A549 (cell line): ENCODE data around the gene TMEM214.

Experiments used
- EP300 ChIP-seq, 2 experiments: fragments of >200 bp; sonication (Bioruptor Twin); formaldehyde crosslinking; IDR thresholded peaks; 2 replicates in 1 of 2; 3 replicates in 1 of 2; pipeline ENCODE4 v1.6.1; 2016 to 2017
- POLR2A ChIP-seq: IDR thresholded peaks from 2 replicates; pipeline ENCODE4 v1.6.1; 2012; ENCODE audit warnings: mild to moderate bottlenecking, low read length
- RAD21 ChIP-seq, 2 experiments: fragments of >200 bp in 1 of 2; sonication (Bioruptor Twin) in 1 of 2; formaldehyde crosslinking in 1 of 2; IDR thresholded peaks in 1 of 2; conservative IDR thresholded peaks in 1 of 2; 2 replicates in 1 of 2; 3 replicates in 1 of 2; pipeline ENCODE4 v1.6.1; 2012 to 2018; ENCODE audit warnings: inconsistent platforms in 1 of 2
- RCOR1 ChIP-seq: fragments of 150-350 bp; IDR thresholded peaks from 2 replicates; pipeline ENCODE4 v1.6.1; 2014; ENCODE audit warnings: antibody characterized with exemption, low read length, low read depth
- RNF2 ChIP-seq: fragments of 200-600 bp; sonication (generic); IDR thresholded peaks from 2 replicates; pipeline ENCODE4 v1.6.1; 2016; ENCODE audit warnings: low read depth, mild to moderate bottlenecking, antibody characterized with exemption, moderate library complexity, borderline replicate concordance
- SREBF2 ChIP-seq: fragments of 450-650 bp; IDR thresholded peaks from 2 replicates; pipeline ENCODE4 v1.6.1; 2014; ENCODE audit warnings: mild to moderate bottlenecking, moderate library complexity
- TF ChIP-seq, protein P1 (sequence below): fragments of >200 bp; sonication (Bioruptor Twin); formaldehyde crosslinking; IDR thresholded peaks from 3 replicates; pipeline ENCODE4 v1.5.1; 2016
- TF ChIP-seq, protein P2 (sequence below): fragments of 250-450 bp; sonication (Bioruptor Pico); IDR thresholded peaks from 2 replicates; pipeline ENCODE4 v1.5.0; 2021; ENCODE audit warnings: mild to moderate bottlenecking, moderate library complexity, borderline replicate concordance
- TF ChIP-seq, protein P3 (sequence below): fragments of 200-600 bp; sonication (generic); IDR thresholded peaks from 2 replicates; pipeline ENCODE4 v1.6.1; 2016; ENCODE audit warnings: antibody characterized with exemption, mild to moderate bottlenecking, moderate library complexity
- TF ChIP-seq, protein P4 (sequence below): IDR thresholded peaks from 2 replicates; pipeline ENCODE4 v1.6.1; 2012
- TF ChIP-seq, protein P5 (sequence below): fragments of 450-650 bp; IDR thresholded peaks from 2 replicates; pipeline ENCODE4 v1.6.1; 2014; ENCODE audit warnings: antibody characterized with exemption

DNA sequence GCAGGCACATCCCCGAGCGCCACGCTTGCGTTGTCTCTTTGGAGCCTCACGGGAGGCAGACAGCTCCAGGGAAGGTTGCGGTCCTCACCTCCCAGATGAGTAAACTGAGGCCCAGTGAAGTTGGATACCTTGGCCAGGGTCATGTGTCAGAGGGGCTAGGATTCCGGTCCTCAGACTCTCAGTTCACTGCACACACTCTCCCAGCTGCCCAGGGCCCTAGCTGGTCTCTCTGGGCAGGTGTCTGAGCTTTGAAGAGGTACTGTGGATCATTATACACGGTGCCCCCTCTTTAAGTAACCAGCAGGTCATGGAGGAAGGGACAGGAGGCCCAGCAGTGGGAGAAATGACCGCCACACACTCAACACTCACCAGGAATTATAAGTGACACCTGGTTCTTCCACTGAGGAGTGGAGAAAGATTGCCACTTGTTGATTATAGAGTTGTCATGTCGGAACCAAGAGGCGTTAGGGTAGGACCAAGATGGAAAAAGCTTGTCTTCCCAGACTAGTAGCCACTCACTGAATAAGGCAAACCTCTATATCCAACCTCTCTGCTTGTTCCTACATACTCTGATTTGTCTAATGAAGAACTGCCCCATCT lies 588 bp downstream of the TMEM214 start:
- TF ChIP-seq EP300 (IDR thresholded peaks at IDR 0.05) (no peak), POLR2A (no peak), RAD21 (conservative IDR thresholded peaks at IDR 0.05 in 1 of 2, IDR thresholded peaks at IDR 0.05 in 1 of 2) (no peak), SREBF2 (no peak), RCOR1 (no peak), RNF2 (no peak)
- TF ChIP-seq, protein P1, sequence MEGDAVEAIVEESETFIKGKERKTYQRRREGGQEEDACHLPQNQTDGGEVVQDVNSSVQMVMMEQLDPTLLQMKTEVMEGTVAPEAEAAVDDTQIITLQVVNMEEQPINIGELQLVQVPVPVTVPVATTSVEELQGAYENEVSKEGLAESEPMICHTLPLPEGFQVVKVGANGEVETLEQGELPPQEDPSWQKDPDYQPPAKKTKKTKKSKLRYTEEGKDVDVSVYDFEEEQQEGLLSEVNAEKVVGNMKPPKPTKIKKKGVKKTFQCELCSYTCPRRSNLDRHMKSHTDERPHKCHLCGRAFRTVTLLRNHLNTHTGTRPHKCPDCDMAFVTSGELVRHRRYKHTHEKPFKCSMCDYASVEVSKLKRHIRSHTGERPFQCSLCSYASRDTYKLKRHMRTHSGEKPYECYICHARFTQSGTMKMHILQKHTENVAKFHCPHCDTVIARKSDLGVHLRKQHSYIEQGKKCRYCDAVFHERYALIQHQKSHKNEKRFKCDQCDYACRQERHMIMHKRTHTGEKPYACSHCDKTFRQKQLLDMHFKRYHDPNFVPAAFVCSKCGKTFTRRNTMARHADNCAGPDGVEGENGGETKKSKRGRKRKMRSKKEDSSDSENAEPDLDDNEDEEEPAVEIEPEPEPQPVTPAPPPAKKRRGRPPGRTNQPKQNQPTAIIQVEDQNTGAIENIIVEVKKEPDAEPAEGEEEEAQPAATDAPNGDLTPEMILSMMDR, result no peak
- TF ChIP-seq, protein P2, sequence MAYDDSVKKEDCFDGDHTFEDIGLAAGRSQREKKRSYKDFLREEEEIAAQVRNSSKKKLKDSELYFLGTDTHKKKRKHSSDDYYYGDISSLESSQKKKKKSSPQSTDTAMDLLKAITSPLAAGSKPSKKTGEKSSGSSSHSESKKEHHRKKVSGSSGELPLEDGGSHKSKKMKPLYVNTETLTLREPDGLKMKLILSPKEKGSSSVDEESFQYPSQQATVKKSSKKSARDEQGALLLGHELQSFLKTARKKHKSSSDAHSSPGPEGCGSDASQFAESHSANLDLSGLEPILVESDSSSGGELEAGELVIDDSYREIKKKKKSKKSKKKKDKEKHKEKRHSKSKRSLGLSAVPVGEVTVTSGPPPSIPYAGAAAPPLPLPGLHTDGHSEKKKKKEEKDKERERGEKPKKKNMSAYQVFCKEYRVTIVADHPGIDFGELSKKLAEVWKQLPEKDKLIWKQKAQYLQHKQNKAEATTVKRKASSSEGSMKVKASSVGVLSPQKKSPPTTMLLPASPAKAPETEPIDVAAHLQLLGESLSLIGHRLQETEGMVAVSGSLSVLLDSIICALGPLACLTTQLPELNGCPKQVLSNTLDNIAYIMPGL (CRISPR knock-in tag), result no peak
- TF ChIP-seq, protein P3, sequence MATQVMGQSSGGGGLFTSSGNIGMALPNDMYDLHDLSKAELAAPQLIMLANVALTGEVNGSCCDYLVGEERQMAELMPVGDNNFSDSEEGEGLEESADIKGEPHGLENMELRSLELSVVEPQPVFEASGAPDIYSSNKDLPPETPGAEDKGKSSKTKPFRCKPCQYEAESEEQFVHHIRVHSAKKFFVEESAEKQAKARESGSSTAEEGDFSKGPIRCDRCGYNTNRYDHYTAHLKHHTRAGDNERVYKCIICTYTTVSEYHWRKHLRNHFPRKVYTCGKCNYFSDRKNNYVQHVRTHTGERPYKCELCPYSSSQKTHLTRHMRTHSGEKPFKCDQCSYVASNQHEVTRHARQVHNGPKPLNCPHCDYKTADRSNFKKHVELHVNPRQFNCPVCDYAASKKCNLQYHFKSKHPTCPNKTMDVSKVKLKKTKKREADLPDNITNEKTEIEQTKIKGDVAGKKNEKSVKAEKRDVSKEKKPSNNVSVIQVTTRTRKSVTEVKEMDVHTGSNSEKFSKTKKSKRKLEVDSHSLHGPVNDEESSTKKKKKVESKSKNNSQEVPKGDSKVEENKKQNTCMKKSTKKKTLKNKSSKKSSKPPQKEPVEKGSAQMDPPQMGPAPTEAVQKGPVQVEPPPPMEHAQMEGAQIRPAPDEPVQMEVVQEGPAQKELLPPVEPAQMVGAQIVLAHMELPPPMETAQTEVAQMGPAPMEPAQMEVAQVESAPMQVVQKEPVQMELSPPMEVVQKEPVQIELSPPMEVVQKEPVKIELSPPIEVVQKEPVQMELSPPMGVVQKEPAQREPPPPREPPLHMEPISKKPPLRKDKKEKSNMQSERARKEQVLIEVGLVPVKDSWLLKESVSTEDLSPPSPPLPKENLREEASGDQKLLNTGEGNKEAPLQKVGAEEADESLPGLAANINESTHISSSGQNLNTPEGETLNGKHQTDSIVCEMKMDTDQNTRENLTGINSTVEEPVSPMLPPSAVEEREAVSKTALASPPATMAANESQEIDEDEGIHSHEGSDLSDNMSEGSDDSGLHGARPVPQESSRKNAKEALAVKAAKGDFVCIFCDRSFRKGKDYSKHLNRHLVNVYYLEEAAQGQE, result no peak
- TF ChIP-seq, protein P4, sequence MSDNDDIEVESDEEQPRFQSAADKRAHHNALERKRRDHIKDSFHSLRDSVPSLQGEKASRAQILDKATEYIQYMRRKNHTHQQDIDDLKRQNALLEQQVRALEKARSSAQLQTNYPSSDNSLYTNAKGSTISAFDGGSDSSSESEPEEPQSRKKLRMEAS, result no peak
- TF ChIP-seq, protein P5, sequence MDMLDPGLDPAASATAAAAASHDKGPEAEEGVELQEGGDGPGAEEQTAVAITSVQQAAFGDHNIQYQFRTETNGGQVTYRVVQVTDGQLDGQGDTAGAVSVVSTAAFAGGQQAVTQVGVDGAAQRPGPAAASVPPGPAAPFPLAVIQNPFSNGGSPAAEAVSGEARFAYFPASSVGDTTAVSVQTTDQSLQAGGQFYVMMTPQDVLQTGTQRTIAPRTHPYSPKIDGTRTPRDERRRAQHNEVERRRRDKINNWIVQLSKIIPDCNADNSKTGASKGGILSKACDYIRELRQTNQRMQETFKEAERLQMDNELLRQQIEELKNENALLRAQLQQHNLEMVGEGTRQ, result no peak
